ENCODE measurements around the gene TP53AIP1. TPM values are rescaled to one million over a fixed set of nuclear protein-coding genes. Genes with fewer than 3 reads are reported as not detected.

Gene TP53AIP1
- total and polyA plus RNA-seq, 10 of the 15 experiments (the other 5 are each of a cell fraction or from before 2014, with no cell fraction given): 0.01 TPM; not detected in 9

GRCh38 chr11:128927683-128928336 is 14.9 kb downstream of the TP53AIP1 start:
- peak overlapping the region; percentile 80 for H3K4me2 ChIP-seq (ENCODE audit: control insufficient read depth, insufficient read depth)
- no TSS peak for BruUV-seq (replicated peaks)
- no peaks in the 10 kb centered on the region for H4K20me1 ChIP-seq (ENCODE audit: control insufficient read depth, insufficient read depth)
- ChIA-PET POLR2A (no interaction called here), SMC1A (ENCODE audit: uncharacterized antibody, unreplicated experiment) (interaction anchor here (1.0 to 1.7 kb wide), 9 partner anchors 8 to 770 kb away, joined by 3 to 7 read pairs (median 3); no protein-coding TSS in a partner anchor), RAD21 (ENCODE audit: unreplicated experiment) (interaction anchor here (1.1 to 1.7 kb wide), 2 partner anchors 25 to 43 kb away, joined by 5 to 9 read pairs; no protein-coding TSS in a partner anchor), CTCF (interaction anchor here (0.8 to 2.7 kb wide), 8 partner anchors 12 to 755 kb away, joined by 3 to 26 read pairs (median 4); no protein-coding TSS in a partner anchor)
- no peaks in the 10 kb centered on the region for H3K79me2 ChIP-seq (ENCODE audit: control insufficient read depth, insufficient read depth, low read length)
- no peak overlapping the region for H3K27ac ChIP-seq (ENCODE audit: control insufficient read depth, insufficient read depth)
- intact Hi-C loops (cut with micrococcal nuclease; ENCODE audit: unreplicated experiment) (no loop called here), in situ Hi-C loops (cut with MboI) (no loop called here)
- FAIRE-seq: no peak
- no peak for ATAC-seq
- peak overlapping the region; percentile 84 for H2AFZ ChIP-seq (ENCODE audit: control insufficient read depth, low read depth, low read length)
- H3K4me3 ChIP-seq: no peak overlapping the region
- no peak overlapping the region for H3K9ac ChIP-seq (ENCODE audit: control insufficient read depth, insufficient read depth, low read length)
- H3K36me3 ChIP-seq (ENCODE audit: control insufficient read depth in 2 of 2, insufficient read depth in 2 of 2, low read length in 1 of 2): no peaks in the 10 kb centered on the region
- peaks cover 5% of the 10 kb centered on the region for H3K4me1 ChIP-seq (ENCODE audit: control insufficient read depth, insufficient read depth, low read length)
- no peak for DNase-seq (ENCODE audit: low read depth, low spot score)
- H3K9me3 ChIP-seq (replicated peaks; ENCODE audit: control insufficient read depth, insufficient read depth, low read length): no peaks in the 10 kb centered on the region
- H3K27me3 ChIP-seq (replicated peaks in 1 of 2; ENCODE audit: control insufficient read depth in 2 of 2, insufficient read depth in 2 of 2, low read length in 1 of 2): no peaks in the 10 kb centered on the region
- WGBS (ENCODE audit: insufficient coverage, insufficient replicate concordance, low lambda C conversion rate, missing lambda C conversion rate): 78% methylated on average over 12 of the region's 12 CpGs
- no peak; the same call in 1 of the 2 replicates for TF ChIP-seq SPI1 (IDR thresholded peaks at IDR 0.05; ENCODE audit: borderline replicate concordance, insufficient read depth, low read depth, low read length)
- no peak for TF ChIP-seq ELK1 (IDR thresholded peaks at IDR 0.05; ENCODE audit: low read depth, low read length)
- TF ChIP-seq NFYB (IDR thresholded peaks at IDR 0.05; ENCODE audit: insufficient read depth, low read depth, low read length): no peak
- TF ChIP-seq BCLAF1 (IDR thresholded peaks at IDR 0.05): no peak
- no peak for TF ChIP-seq NR2F1 (conservative IDR thresholded peaks at IDR 0.05)

Data from GM12878 (cell line).